Hematopoietic multipotent progenitor cell treated with erythropoietin and hydrocortisone succinate and interleukin-3 and kit ligand, for 17 days (in vitro differentiated cells): ENCODE measurements around the gene UGT3A1.
"Not testable (repeated sequence)": the region's sequence is repeated elsewhere in the genome, so short reads cannot be mapped to it uniquely, and the experiment has no call there.

ENCODE experiments used
- DNase-seq: peaks from one replicate; pipeline ENCODE4 v3.0.0-alpha.2; 2015; ENCODE audit warnings: low spot score

UGT3A1 gene

GRCh38 chr5:35987776-35988175 is 3.4 kb downstream of the UGT3A1 start:
- no peak for DNase-seq

GRCh38 chr5:35979715-35980114 is 11.5 kb downstream of the UGT3A1 start:
- DNase-seq, result no peak

GRCh38 chr5:35976859-35977258 is 14.3 kb downstream of the UGT3A1 start:
- not testable (repeated sequence) for DNase-seq

GRCh38 chr5:35974570-35974969 is 16.6 kb downstream of the UGT3A1 start:
- no peak for DNase-seq

GRCh38 chr5:35971878-35972210 is 19.3 kb downstream of the UGT3A1 start:
- no peak for DNase-seq

GRCh38 chr5:35971186-35971877 is 19.9 kb downstream of the UGT3A1 start:
- DNase-seq, result no peak

- DNase-seq, result peak; percentile 8
Measured at GRCh38 chr5:35963381-35963843, 27.8 kb downstream of the UGT3A1 start.

- DNase-seq, result no peak
Measured at GRCh38 chr5:35960328-35960727, 30.9 kb downstream of the UGT3A1 start.

GRCh38 chr5:35956429-35956828 is 34.8 kb downstream of the UGT3A1 start:
- no peak for DNase-seq

- DNase-seq, result no peak
Measured at GRCh38 chr5:35954175-35954574, 37.0 kb downstream of the UGT3A1 start.

- no peak for DNase-seq
Measured at GRCh38 chr5:35947085-35947484, 44.1 kb downstream of the UGT3A1 start.

- DNase-seq, result no peak
Measured at GRCh38 chr5:35939639-35940038, 51.6 kb downstream of the UGT3A1 start.

- DNase-seq, result no peak
Measured at GRCh38 chr5:35938568-35939227, 52.5 kb downstream of the UGT3A1 start, which contains the start of gene CAPSL. Gene CAPSL (minus strand): TSS chr5:35938622. CDS start chr5:35921120, 17,502 bp downstream.

GRCh38 chr5:35926389-35927051 is 64.7 kb downstream of the UGT3A1 start:
- DNase-seq, result peak; percentile 24

- DNase-seq, result no peak
Measured at GRCh38 chr5:35924950-35925722, 66.1 kb downstream of the UGT3A1 start.

GRCh38 chr5:35924122-35924949 is 66.9 kb downstream of the UGT3A1 start:
- DNase-seq, result no peak

GRCh38 chr5:35922468-35922867 is 68.7 kb downstream of the UGT3A1 start:
- no peak for DNase-seq

GRCh38 chr5:35921930-35922329 is 69.3 kb downstream of the UGT3A1 start:
- no peak for DNase-seq

GRCh38 chr5:35920890-35921289 is 70.3 kb downstream of the UGT3A1 start:
- no peak for DNase-seq

GRCh38 chr5:35919191-35919590 is 72.0 kb downstream of the UGT3A1 start:
- no peak for DNase-seq

- DNase-seq, result no peak
Measured at GRCh38 chr5:35908814-35909213, 82.4 kb downstream of the UGT3A1 start.
